GM18507 (cell line): ENCODE data around the gene SBNO2.

Experiments
- DNase-seq: peaks from one replicate; pipeline ENCODE4 v3.0.0; 2011; ENCODE audit warnings: low read depth; ENCODE audit not compliant: insufficient read length; ENCODE audit errors: extremely low spot score
- FAIRE-seq: peaks from 2 replicates; lab custom pipeline; 2011; peaks lifted over from hg19 to GRCh38; lab: Jason Lieb, UNC

The SBNO2 gene

GRCh38 chr19:1098177-1099051, 75.7 kb downstream of the SBNO2 start:
- DNase-seq (no peak), FAIRE-seq (no peak)

GRCh38 chr19:1097810-1098176, 76.3 kb downstream of the SBNO2 start:
- FAIRE-seq, result no peak
- no peak for DNase-seq

GRCh38 chr19:1094978-1095701, 78.9 kb downstream of the SBNO2 start, which contains the start of gene POLR2E:
POLR2E (minus strand) TSS chr19:1095375; CDS start chr19:1095315, 60 bp downstream.
- FAIRE-seq (peak; percentile 97), DNase-seq (peak; percentile 94)

GRCh38 chr19:1094655-1094977, 79.5 kb downstream of the SBNO2 start:
- DNase-seq (no peak), FAIRE-seq (no peak)

GRCh38 chr19:1093811-1094553, 80.1 kb downstream of the SBNO2 start:
- FAIRE-seq, result no peak
- no peak for DNase-seq

GRCh38 chr19:1093330-1093729, 80.7 kb downstream of the SBNO2 start:
- DNase-seq (no peak), FAIRE-seq (no peak)

- DNase-seq, result no peak
- no peak for FAIRE-seq
These were observed 82.4 kb downstream of the SBNO2 start for GRCh38 chr19:1091544-1092175.

GRCh38 chr19:1090731-1091543, 83.1 kb downstream of the SBNO2 start:
- DNase-seq, result no peak
- no peak for FAIRE-seq

GRCh38 chr19:1089891-1090290, 84.2 kb downstream of the SBNO2 start:
- FAIRE-seq, result no peak
- no peak for DNase-seq

- no peak for FAIRE-seq
- no peak for DNase-seq
These were observed 84.8 kb downstream of the SBNO2 start for GRCh38 chr19:1089126-1089771.

- DNase-seq, result no peak
- no peak for FAIRE-seq
These were observed 85.6 kb downstream of the SBNO2 start for GRCh38 chr19:1088416-1089010.

GRCh38 chr19:1087813-1088415, 86.2 kb downstream of the SBNO2 start:
- DNase-seq, result no peak
- FAIRE-seq, result peak; percentile 84

- FAIRE-seq, result no peak
These were observed 87.5 kb downstream of the SBNO2 start for GRCh38 chr19:1086613-1087012.

GRCh38 chr19:1085676-1086442, 88.2 kb downstream of the SBNO2 start:
- DNase-seq (no peak), FAIRE-seq (no peak)

More at GRCh38 chr19:1086613-1087012, 87.5 kb downstream of the SBNO2 start:
- no peak for DNase-seq

GRCh38 chr19:1085053-1085658, 88.9 kb downstream of the SBNO2 start:
- FAIRE-seq, result no peak

GRCh38 chr19:1084024-1084868, 89.8 kb downstream of the SBNO2 start:
- DNase-seq (no peak), FAIRE-seq (peak; percentile 64)

More at GRCh38 chr19:1085053-1085658, 88.9 kb downstream of the SBNO2 start:
- no peak for DNase-seq
